ENCODE measurements around the gene ISLR.

DNA sequence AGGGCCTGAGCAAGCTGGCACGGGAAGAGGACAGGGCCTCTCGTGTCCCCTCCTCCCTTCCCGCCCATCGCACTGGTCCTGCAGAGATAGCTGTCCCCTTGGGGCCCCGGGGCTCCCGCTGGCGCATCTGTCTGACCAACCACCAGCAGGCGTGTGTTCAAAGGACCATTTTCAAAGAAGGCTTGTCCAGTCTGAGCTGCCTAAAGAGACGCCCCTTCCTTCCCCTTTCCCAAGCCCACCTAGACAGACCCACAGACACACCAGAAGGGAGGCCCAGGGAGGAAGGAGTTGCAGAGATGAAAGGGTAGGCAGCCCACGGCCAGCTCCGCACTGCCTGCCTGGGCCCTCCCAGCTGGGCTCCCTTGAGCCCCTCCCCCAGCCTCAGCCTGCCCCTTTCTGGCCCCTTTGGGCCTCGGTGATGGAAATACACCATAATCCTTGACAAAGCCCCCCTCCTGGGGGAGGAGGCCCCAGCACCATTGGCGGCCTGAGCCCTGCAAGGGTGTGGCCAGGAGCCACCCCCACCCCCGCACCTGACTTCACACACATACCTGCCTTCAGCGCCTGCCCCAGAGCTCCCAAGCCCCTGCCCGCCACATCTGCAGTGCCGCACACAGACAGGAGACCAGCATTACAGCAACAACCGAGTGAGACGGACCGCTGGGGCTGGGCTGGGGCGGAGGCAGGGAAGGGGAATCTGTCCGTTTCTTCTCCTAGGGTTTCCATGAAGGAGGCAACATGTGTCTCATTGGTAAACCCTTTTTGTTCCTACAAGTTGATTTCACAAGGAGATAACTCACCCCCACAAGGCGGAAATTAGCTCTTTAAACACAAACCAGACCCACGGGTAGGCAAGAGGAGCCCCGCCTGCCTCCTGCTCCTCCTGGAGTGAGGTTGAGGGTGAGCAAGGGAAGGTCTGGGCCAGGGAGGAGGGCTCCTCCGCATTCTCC lies 29.2 kb downstream of the ISLR start, which contains the start of gene STRA6:
- no peak for TF ChIP-seq CTCF (conservative IDR thresholded peaks at IDR 0.05; ENCODE audit: low read depth, low read length)
- TF ChIP-seq EZH2phosphoT487 (IDR thresholded peaks at IDR 0.05; ENCODE audit: borderline replicate concordance, low read length), result no peak
